ENCODE results near the gene PAPPA2.
"Not testable (repeated sequence)": the region's sequence is repeated elsewhere in the genome, so short reads cannot be mapped to it uniquely, and the experiment has no call there.

The PAPPA2 gene

DNA sequence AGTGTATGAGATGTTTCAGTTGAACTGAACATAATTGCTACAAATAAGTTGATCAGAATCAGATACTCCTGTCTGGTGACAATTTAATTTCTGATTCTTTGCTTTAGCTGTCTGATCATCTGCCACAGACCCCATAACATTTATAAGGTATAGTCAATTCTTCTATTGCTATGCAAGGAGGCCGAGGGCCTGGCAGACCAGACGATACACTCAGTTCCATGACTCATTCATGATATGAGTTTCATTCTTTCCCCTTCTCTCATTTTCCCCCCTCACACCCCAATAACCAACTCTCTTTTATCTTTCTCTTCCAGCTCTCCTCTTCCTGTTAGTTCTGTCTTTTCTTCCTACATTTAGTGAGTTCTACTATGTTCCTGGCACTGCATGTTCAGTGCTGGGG, 236.8 kb downstream of the PAPPA2 start:
- no peak for DNase-seq

DNA sequence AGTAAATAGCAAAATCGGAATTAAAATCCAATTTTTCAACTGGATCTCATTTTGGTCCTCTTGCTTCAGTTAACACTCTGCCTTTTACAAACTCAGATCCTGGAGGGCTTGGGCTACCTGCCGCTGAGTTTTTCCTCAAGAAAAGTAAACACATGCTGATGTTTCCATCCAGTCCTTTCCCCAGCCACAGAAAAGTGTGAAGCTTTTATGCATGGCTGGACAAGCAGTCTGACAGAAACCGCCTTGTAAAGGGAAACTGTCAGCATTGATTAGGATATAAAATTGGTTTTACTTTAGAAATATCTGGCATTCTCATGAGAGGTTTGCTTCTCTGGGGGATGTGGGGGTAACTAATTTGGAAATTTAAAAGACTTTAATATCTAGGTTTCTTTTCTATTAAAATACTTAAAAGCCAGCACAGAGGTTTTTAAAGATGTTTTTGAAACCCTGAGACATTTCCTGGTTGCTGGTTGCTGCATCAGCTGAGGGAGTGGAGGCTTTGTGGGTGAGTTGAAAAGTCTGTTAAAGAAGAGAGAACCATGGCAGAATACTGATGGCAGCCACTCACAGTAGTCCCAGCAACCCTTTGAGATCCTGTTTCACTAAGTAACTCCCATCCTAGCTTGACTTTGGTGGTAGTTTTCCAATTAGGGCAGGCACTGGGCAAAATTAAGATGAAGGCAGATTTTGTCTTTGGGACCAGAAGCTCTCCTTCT, 238.3 kb downstream of the PAPPA2 start:
- DNase-seq, result no peak

DNA sequence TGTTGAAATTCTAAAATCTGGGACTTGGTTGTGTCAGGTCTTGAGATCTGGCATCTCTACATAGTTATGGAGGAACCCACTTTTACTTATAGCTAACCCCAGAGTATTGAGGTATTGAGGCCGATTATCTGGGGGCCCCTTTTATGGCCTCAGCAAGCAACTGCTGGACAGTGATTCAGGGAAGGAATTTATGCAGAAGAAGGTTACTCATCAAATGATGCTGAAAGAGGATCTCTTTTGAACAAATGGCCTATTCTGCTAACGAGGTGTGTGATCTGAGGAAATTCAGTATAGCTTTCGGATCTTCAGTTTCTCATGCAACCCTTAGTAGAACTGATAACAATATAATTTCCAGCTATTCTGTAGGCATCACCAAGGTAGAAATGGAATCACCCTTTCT, 239.9 kb downstream of the PAPPA2 start:
- no peak for DNase-seq

DNA sequence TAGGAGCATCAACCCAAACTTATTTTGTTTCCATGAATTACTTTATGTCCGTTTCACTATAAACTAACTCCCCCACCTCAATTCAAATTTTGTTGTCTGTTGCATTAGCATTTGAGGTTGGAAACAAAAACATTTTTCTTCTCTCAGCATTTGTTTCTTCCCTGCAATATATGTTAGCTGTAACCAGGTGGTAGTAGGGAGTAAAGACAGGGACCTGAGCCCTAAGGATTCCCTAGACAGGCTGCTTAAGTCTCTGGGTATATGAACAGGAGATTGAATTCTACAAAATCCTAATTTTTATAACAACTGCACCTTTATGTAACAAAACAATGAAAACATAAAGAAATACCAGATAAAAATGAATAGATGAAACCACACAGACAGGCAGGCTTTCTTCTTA, 242.6 kb downstream of the PAPPA2 start:
- no peak for DNase-seq

DNA sequence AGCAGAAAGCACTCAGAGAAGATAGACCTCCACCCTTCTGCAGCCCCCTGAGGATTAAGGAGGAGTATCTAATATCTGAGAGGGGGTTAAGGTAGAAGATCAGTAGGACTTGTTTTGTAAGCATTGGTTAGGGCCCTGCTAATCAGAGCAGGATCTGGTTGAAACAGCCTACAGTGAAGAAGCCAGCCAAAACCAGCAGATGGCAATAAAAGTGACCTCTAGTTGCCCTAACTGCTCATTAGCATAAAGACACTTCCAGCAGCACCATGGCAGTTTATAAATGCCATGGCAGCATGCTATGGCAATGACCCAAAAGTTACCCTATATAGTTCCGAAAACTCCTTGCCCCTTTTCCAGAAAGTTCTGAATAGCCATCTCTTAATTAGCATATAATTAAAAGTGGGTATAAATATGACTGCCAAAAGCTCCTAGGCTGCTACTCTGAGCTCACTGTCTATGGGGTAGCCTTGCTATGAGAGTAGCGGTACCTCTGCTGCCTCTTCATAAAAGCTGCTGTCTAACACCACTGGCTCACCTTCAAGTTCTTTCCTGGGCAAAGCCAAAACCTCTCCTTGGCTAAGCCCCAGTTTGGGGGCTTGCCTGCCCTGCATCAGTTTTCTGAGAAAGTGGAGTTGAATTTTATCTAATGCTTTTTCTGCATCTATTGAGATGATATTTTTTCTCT, 254.2 kb downstream of the PAPPA2 start:
- DNase-seq, result no peak

DNA sequence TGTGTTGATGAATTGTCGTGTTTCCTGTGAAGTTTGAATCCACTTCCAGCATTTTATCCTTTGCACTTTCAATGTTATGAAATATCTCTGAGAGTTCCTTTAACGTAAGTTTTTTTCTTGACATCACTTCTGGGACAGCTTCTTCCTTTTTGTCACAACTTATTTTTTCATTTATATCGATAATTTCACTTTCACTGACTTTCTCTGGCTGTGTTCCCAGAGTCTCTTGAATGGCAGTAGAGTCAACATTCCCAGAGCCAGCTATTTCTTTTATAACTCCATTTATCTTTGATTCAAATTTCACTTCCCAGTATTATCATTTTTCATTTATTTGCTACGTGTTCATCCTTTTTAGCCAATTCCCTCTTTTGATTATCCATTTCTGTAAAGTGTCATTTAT, 256.5 kb downstream of the PAPPA2 start:
- no peak for DNase-seq

DNA sequence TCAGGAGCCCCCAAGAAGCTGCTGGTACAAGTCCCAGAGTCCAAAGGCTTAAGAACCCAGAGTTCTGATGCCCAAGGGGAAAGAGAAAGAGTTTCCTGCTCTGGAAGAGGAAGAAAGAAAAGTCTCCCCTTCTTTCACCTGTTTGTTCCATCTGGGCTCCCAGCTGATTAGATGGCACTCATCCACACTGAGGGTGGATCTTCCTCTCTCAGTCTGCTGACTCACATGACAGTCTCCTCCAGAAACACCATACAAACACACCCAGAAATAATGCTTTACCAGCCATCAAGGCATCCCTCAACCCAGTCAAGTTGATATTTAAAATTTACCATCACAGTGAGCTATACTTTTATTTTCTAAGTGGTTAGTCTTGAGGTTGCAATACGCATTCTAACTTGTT, 257.9 kb downstream of the PAPPA2 start:
- DNase-seq, result no peak

DNA sequence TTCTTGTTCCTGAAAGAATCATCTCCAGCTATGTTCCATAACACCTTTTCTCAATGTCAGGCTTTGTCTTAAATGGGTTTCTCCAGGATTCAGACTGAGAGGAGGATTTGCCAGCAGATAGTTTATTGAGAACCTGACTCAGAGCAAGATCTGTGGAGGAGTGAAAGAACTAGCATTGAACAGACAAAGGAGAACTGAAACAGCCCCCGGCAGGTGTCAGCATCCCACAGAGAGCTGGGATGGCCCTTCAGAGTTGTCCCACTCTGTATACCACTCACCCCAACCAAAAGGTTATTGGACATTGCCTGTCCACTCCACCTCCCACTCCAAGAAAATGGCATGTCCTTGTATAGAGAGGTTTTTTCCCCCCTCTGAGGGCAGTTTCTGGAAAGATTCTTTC, 270.7 kb downstream of the PAPPA2 start:
- no peak for DNase-seq

DNA sequence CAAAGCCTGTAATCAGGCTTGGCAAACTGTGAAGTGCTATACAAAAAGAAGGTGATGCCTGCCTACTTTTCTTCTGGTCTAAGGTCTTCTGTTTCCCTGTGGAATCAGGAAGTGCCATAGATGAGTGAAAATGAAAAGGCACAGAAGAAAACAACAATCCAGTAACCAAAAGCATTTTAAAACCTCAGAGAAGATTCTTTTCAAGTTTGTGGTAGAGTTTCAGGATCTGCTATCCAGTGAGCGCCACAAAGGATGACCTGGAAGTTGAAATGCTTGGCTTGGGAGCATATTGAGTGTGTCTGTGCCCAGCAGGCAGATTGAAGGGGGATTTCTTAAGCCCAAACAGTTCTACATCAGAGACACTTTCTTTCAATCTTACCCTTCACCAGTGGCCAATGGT, 272.2 kb downstream of the PAPPA2 start:
- no peak for DNase-seq

DNA sequence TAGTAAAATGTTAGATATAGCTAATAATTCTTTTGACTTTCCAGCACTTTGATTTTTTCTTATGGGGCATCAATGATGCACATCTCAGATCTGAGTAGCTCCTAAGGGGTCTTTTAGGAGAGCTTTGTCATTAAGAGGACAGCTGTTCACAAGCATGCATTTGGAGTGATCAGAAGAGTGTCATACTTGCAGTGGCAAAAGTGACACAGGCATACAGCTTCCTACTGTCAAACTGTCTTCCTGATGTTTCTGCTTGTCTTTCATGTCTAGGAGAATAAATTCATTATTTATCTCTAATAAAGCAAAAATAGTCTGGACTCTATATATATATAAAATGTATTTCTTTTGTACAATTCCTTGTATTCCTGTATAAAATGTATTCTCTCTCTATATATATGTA, 273.0 kb downstream of the PAPPA2 start:
- DNase-seq, result no peak

DNA sequence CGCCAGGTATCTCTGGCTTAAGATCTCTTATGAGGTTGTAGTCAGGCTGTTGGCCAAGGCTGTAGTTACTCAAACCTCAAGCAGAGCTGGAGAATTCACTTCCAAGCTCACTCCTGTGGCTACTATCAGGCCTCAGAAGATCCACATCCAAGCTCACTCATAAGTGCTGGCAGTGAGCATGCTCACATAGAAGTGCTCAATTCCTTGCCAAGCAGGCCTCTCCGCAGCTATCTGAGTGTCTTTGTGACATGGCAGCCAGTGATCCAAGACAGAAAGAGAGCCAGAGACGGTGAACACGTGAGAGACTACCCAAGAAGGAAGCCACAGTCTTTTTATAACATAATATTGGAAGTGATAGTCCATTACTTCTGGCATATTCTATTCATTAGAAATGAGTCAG, 278.2 kb downstream of the PAPPA2 start:
- no peak for DNase-seq

DNA sequence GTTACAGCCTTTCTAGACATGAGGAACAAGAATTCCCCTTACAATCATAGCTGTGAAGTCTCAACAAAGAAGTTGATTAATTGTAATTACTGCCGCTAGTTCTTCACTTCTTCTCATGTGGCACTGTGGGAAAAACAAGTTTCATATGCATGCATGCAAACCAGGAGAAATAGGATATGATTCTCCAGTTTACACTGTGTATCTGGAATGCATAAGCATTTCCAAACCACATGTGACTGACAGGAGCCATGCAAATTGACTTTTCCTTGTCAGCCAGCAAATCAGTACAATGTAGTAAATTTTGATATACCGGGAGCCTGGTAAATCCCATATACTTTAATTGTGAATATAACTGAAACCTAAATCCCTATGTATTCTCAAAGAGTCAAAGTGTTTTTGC, 279.3 kb downstream of the PAPPA2 start:
- DNase-seq, result no peak

DNA sequence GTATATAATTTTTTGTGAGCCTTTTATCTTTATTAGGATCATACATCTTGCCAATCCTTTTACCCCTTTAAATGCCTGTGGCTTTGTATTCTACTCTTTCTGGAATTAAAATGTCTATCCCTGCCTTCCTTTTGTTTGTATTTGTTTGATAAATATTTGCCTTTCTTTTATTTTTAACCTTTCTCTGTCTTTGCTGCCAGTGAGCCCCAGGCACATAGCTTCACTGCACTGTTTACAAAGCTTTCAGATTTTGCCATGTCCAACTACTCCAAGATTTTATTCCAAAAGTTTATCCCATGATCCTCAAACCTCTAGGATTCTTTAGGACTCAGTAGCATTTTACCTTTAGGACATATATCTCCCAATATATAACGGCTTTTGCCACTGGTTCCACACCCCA, 281.2 kb downstream of the PAPPA2 start:
- no peak for DNase-seq

DNA sequence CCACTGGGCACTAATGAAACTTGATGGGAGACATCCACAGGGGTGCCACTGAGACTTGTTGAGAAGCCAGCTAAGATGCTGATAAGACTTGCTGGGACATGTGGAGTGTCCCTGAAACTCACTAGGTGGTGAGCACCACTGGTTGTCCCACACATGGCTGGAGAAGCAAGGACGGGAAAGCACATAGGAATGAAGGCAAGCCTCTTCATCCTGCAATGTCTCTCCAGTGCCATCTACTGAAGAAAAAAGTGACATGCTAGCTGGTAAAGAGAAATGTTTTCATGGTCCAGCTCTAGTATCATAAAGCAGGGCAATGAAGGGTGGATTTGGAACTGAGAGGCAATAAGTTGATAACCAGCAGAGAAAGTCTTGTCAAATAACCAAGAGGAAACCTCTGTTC, 283.0 kb downstream of the PAPPA2 start:
- DNase-seq, result no peak

DNA sequence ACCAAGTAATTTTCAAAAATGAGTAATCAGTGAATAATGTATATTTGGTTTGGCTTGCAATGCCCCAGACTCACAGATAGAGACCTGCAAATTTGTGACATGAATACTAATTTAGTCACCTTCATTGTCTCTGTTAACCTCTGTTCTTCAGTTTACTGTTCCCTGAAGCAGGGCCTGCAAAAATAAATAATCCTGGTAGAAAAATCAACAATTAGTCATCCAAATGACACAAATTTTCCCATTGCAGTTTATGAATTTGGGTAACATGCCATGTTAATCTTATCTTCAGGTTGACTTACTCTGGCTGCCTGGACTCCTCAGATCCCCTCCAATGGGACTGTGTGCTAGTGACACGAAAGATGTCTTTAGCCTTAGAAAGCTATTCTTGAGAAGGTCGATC, 289.5 kb downstream of the PAPPA2 start:
- no peak for DNase-seq

DNA sequence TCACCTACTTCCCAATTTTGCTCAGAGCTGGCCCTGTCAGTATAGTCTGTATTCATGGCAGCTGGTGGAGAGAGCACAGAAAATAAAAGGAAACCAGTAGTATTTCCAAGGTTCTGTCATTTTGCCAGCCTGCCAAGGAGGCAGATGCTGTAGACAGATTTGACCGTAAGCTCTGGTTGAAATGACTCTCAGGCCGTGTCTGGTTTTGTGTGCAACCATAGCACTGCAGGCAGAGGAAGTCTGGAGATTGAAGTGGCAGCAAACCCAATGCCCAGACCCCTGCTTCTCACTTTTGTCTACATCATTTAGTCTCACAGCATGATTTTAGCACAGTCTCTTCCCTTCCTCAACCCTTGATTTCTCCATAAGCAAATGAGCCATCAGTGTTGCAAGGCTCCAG, 291.7 kb downstream of the PAPPA2 start:
- no peak for DNase-seq

DNA sequence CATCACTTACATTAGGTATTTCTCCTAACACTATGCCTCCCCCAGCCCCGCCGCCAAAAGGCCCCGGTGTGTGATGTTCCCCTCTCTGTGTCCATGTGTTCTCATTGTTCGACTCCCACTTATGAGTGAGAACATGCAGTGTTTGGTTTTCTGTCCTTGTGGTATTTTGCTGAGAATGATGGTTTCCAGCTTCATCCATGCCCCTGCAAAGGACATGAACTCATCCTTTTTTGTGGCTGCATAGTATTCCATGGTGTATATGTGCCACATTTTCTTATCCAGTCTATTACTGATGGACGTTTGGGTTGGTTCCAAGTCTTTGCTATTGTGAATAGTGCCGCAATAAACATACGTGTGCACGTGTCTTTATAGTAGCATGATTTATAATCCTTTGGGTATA, 293.8 kb downstream of the PAPPA2 start:
- not testable (repeated sequence) for DNase-seq

DNA sequence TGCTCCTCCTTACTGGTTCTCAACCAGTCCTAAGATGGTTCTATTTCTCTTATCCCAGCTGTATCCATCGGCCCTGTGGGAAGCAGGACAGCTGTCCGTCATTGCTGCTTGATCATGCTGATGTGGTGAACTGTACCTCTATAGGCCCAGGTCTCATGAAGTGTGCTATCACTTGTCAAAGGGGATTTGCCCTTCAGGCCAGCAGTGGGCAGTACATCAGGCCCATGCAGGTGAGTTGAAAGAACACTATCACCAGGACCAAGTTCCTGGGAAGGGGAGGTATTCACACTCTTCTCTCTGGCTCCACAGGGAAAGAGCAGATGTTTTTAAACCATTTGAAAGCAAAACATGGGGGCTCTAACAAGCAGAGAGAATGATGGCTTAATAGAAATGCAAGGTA, 302.6 kb downstream of the PAPPA2 start:
- no peak for DNase-seq

DNA sequence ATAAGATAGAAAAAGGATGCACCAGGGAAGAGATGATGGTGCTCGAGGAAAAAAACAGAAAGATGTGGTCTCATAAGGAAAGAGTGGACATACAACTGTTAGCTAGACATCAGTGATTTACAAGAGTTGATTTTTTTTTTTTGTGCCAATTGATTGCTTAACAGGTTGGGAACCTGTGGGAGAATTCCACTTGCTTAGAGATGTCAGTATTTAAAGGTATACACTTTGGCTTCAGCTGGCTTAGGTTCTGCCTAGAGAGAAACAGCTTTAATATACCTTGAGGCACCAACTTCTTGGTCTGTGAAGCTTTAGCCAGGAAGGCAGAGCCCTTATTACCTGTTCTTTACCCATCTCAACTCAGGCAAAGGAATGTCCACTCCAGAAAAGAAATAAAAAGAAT, 303.8 kb downstream of the PAPPA2 start:
- DNase-seq, result no peak

DNA sequence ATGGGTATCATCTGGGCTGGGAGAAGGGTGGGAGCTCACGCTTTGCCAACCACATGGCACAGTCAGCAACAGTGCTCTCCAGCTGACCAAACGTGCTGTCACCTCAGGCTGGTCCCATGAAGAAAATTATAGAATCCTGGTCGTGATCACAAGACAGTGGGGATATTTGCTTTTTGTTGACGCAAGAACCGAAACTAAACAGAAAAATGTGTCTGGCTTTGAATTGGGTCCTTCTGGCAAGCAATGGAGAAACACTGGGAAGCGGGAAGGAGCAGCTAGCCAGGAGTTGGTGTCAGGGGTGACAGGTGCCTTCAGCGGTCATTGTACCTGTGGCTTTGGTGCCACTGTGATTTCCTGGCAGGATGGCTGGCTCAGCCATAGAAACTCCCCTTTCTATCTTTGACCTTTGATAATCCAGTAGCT, 304.8 kb downstream of the PAPPA2 start:
- no peak for DNase-seq

DNA sequence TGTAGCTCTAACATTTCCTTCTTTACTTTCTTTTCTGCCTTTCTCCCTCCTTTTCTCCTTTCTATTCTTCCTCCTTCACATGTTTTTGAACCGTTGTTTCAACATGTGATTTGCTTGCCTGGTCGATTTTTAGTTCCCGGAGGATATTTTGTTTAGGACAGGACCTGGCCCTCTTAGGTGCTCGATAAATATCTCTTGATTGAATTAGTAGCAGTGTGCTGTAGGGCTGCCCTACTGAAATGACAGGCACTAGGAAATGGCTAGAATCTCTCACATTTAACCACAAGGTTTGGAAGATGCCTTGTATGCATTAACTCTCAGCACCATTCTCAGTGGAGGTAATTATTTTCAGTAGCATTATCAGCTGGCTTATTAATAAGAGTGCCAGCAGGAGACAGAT, 305.6 kb downstream of the PAPPA2 start:
- DNase-seq, result no peak

DNA sequence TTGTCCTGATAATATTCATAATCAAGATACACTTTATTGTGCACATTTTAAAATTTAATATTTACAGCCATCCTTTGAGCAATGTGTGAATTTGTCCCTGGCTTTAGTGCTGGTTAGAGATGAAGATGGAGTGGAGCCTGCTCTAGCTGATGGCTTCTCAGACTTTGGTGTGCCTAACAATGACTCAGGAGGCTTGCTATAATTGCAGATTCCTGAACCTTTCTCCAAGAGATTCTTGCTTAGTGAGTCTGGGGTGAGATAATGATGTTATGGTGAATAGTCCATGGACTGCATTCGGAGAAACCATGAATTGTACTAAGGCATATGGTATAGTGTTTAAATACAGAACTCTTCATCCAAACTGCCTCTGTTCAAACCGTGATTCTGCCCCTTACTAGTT, 307.1 kb downstream of the PAPPA2 start:
- DNase-seq, result no peak

DNA sequence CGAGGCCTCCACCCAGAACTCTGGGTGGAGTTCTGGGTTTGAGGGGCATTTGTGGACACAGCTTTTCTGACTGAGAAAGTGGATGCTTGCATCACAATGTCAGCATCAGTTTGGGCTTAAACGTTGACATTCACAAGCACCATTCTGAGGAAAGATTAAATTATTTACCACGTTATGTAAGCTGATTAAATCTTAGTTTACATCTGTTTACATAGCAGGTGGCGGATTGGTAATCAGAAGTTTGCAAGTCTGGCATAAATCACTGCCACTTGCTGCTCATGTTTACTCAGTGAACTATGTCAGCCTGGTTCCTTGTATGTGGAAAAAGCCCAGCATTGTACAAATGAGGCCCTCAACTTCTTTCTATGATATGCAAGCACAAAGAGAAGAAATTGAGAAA, 310.1 kb downstream of the PAPPA2 start:
- no peak for DNase-seq

DNA sequence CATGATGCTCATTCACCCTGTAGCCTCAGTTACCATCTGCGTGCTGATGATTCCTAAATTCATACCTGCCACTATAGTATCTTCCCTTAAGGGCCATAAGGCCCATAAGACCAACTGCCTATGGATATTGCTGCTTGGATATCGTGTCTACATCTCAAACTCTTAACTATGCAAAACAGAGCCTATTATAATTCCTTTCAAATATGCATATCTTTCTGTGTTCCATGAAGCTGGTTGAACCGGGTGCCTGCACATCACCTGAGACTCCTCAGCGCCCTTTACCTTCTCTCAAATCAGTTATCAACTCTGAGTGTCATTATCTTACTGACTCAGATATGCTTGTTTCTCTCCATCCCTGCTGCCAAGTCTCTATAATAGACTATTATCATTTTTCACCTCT, 311.2 kb downstream of the PAPPA2 start:
- DNase-seq, result no peak

DNA sequence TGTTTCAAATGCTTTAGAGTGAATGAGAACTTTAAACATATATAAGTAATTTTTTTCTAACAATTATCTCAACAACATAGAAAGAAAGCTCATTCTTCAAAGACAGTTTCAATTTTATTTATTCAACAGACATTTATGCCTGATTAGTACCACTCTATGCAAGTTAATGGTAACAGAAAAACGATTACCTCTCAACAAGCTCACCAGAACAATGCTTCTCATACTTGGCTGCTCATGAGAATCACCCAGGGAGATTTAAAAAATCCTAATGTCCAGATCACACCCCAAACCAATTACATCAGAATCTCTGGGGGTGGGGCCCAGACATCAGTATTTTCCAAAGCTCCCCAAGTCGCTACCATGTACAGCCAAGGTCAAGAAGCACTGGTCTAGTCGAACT, 312.4 kb downstream of the PAPPA2 start:
- no peak for DNase-seq
